ENCODE measurements around the gene PIGC. TPM values are rescaled to one million over a fixed set of nuclear protein-coding genes. Genes with fewer than 3 reads are reported as not detected.
A peak's percentile ranks its signal among the peaks of the same experiment; 100 is the strongest.

PIGC gene
- total and polyA plus RNA-seq, 4 donors, result 8.6 to 18.4 (median 13.2) TPM

DNA sequence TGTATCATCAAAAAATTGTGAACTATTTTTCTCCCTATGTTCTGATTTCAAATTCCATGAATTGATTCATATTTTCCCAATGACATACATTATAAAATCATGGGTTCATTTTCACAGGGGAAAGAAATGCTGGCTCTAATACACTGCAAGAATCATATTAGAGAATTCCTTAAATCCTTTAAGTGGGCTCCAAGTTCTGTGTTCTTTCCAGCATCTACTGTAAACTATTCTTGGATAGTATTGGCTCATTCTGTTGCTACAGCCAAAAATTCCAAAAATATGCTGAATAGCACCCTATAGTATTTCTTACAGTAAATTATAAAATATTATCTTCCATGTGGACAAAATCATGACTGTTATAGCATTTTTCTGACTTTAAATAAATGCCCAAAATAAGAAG lies 42.4 kb downstream of the PIGC start:
- H3K36me3 ChIP-seq (ENCODE audit: control insufficient read depth in 4 of 4, insufficient read depth in 3 of 4, low read depth in 1 of 4, low read length in 3 of 4), result no peaks in the 10 kb centered on the region
- no peak overlapping the region for H3K4me3 ChIP-seq (ENCODE audit: low read depth in 1 of 3, low read length in 3 of 3)
- no peak for DNase-seq (ENCODE audit: low spot score)
- H3K4me1 ChIP-seq (ENCODE audit: control insufficient read depth in 4 of 4, insufficient read depth in 4 of 4, low read length in 3 of 4), result no peaks in the 10 kb centered on the region
- no peaks in the 10 kb centered on the region for H3K9me3 ChIP-seq (ENCODE audit: control insufficient read depth in 4 of 4, low read length in 3 of 4)
- no peak overlapping the region for H3K9ac ChIP-seq (ENCODE audit: low read depth in 1 of 2, low read length in 2 of 2)
- H3K27ac ChIP-seq (ENCODE audit: low read depth in 1 of 2, low read length in 2 of 2), result no peak overlapping the region
- no peaks in the 10 kb centered on the region for H3K27me3 ChIP-seq (ENCODE audit: control insufficient read depth in 4 of 4, insufficient read depth in 4 of 4, low read length in 3 of 4)
- TF ChIP-seq, protein P1, sequence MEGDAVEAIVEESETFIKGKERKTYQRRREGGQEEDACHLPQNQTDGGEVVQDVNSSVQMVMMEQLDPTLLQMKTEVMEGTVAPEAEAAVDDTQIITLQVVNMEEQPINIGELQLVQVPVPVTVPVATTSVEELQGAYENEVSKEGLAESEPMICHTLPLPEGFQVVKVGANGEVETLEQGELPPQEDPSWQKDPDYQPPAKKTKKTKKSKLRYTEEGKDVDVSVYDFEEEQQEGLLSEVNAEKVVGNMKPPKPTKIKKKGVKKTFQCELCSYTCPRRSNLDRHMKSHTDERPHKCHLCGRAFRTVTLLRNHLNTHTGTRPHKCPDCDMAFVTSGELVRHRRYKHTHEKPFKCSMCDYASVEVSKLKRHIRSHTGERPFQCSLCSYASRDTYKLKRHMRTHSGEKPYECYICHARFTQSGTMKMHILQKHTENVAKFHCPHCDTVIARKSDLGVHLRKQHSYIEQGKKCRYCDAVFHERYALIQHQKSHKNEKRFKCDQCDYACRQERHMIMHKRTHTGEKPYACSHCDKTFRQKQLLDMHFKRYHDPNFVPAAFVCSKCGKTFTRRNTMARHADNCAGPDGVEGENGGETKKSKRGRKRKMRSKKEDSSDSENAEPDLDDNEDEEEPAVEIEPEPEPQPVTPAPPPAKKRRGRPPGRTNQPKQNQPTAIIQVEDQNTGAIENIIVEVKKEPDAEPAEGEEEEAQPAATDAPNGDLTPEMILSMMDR (IDR thresholded peaks at IDR 0.05; ENCODE audit: low read depth, low read length, missing input control), result no peak
- TF ChIP-seq JUND (IDR thresholded peaks at IDR 0.05) (no peak), FOXA2 (IDR thresholded peaks at IDR 0.05) (no peak), RAD21 (IDR thresholded peaks at IDR 0.05) (no peak), NR2F2 (IDR thresholded peaks at IDR 0.05) (no peak)
- TF ChIP-seq, protein P2, sequence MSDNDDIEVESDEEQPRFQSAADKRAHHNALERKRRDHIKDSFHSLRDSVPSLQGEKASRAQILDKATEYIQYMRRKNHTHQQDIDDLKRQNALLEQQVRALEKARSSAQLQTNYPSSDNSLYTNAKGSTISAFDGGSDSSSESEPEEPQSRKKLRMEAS (IDR thresholded peaks at IDR 0.05), result no peak
- TF ChIP-seq, protein P3, sequence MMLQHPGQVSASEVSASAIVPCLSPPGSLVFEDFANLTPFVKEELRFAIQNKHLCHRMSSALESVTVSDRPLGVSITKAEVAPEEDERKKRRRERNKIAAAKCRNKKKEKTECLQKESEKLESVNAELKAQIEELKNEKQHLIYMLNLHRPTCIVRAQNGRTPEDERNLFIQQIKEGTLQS (IDR thresholded peaks at IDR 0.05), result no peak

DNA sequence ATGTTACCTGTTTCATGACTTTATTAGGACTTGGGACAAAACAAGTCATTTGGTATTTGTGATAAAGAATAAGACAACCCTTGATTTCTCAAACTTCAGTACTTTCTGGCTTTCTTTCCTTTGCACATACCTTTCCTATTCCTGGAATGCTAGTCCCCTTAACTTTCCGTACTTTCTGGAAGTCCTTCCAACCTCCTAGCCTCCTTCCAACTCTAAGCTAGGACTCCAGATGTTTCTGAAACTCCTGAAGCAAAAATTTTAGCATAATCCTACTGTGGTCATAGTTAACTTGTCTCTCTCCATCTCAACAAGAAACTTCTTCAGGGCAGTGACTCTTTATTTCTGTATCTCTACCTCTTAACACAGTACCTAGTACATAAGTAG lies 43.2 kb downstream of the PIGC start:
- no peaks in the 10 kb centered on the region for H3K4me1 ChIP-seq (ENCODE audit: control insufficient read depth in 4 of 4, insufficient read depth in 4 of 4, low read length in 3 of 4)
- no peaks in the 10 kb centered on the region for H3K27me3 ChIP-seq (ENCODE audit: control insufficient read depth in 4 of 4, insufficient read depth in 4 of 4, low read length in 3 of 4)
- TF ChIP-seq, protein P4, sequence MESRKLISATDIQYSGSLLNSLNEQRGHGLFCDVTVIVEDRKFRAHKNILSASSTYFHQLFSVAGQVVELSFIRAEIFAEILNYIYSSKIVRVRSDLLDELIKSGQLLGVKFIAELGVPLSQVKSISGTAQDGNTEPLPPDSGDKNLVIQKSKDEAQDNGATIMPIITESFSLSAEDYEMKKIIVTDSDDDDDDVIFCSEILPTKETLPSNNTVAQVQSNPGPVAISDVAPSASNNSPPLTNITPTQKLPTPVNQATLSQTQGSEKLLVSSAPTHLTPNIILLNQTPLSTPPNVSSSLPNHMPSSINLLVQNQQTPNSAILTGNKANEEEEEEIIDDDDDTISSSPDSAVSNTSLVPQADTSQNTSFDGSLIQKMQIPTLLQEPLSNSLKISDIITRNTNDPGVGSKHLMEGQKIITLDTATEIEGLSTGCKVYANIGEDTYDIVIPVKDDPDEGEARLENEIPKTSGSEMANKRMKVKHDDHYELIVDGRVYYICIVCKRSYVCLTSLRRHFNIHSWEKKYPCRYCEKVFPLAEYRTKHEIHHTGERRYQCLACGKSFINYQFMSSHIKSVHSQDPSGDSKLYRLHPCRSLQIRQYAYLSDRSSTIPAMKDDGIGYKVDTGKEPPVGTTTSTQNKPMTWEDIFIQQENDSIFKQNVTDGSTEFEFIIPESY (IDR thresholded peaks at IDR 0.05), result no peak
- TF ChIP-seq RAD21 (IDR thresholded peaks at IDR 0.05) (no peak), JUND (IDR thresholded peaks at IDR 0.05) (no peak), FOXA2 (IDR thresholded peaks at IDR 0.05) (no peak), RXRA (IDR thresholded peaks at IDR 0.05) (no peak)
- TF ChIP-seq, protein P2 (IDR thresholded peaks at IDR 0.05), result no peak
- no peak overlapping the region for H3K27ac ChIP-seq (ENCODE audit: low read depth in 1 of 2, low read length in 2 of 2)
- no peaks in the 10 kb centered on the region for H3K9me3 ChIP-seq (ENCODE audit: control insufficient read depth in 4 of 4, low read length in 3 of 4)
- no peaks in the 10 kb centered on the region for H3K36me3 ChIP-seq (ENCODE audit: control insufficient read depth in 4 of 4, insufficient read depth in 3 of 4, low read depth in 1 of 4, low read length in 3 of 4)
- DNase-seq (ENCODE audit: low spot score), result no peak
- H3K4me3 ChIP-seq (ENCODE audit: low read depth in 1 of 3, low read length in 3 of 3), result no peak overlapping the region
- 84% methylated on average over 1 of the region's 1 CpG for WGBS
- no peak overlapping the region for H3K9ac ChIP-seq (ENCODE audit: low read depth in 1 of 2, low read length in 2 of 2)

DNA sequence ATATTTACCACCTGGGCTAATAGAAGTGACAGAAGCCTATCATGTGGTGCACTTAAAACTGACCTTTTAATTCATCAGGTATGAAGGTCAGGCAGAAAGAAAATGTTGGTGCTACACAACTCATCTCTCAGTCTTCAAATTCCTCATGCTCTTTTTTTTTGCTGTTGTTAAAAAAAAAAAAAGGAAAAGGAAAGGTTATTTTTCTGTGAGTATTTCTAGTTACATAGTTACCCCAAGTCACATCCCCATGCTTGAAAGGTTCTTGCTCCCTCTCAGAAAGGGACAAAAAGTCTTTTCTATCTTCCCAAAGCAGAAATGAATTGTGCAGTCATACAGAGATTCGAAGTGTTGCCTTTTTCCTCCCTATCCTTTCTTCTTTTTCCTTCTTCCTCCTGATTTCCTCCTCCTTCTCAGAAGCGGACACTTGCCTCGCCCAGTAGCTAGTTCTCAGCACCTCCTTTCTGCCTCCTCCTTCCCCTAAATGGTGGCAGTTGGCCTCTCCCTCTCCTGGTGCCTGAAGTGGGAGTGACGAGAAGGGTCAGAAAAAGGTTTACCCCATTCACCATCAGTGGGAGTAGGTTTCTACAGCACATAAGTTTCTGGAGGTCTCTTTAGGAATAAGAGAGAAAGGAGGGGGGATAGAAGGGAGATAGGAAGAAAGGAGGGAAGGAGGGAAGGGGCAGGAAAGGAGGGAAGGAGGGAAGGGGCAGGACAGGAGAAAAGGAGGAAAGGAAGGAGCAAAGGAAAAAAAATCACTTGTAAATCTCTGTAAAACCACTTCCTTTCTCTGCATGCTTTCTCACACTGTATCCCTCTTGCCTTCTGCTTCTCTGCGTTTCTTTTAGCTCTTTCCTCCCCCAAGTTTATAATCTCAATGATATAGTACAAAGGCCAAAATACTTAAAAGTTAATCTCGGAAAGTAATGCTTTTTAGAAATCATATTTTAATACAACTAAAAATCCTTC lies 43.8 kb downstream of the PIGC start:
- no peaks in the 10 kb centered on the region for H3K4me1 ChIP-seq (ENCODE audit: control insufficient read depth in 4 of 4, insufficient read depth in 4 of 4, low read length in 3 of 4)
- H3K27me3 ChIP-seq (ENCODE audit: control insufficient read depth in 4 of 4, insufficient read depth in 4 of 4, low read length in 3 of 4), result no peaks in the 10 kb centered on the region
- no peaks in the 10 kb centered on the region for H3K36me3 ChIP-seq (ENCODE audit: control insufficient read depth in 4 of 4, insufficient read depth in 3 of 4, low read depth in 1 of 4, low read length in 3 of 4)
- H3K4me3 ChIP-seq (ENCODE audit: low read depth in 1 of 3, low read length in 3 of 3), result no peak overlapping the region
- no peak overlapping the region for H3K27ac ChIP-seq (ENCODE audit: low read depth in 1 of 2, low read length in 2 of 2)
- 75% methylated on average over 6 of the region's 6 CpGs for WGBS
- no peaks in the 10 kb centered on the region for H3K9me3 ChIP-seq (ENCODE audit: control insufficient read depth in 4 of 4, low read length in 3 of 4)
- no peak for DNase-seq (ENCODE audit: low spot score)
- H3K9ac ChIP-seq (ENCODE audit: low read depth in 1 of 2, low read length in 2 of 2), result peak overlapping the region in 1 of 2 donors; percentile 9
- TF ChIP-seq JUND (IDR thresholded peaks at IDR 0.05), result no peak
- no peak for TF ChIP-seq EGR1 (IDR thresholded peaks at IDR 0.05; ENCODE audit: low read depth in 2 of 2)
- TF ChIP-seq, protein P1 (IDR thresholded peaks at IDR 0.05; ENCODE audit: low read depth, low read length, missing input control), result no peak

Measured in liver (tissue), 9 donors.